A549 (cell line): ENCODE data around the gene GCG. TPM values are rescaled to one million over a fixed set of nuclear protein-coding genes. Genes with fewer than 3 reads are reported as not detected.

Experiments
- ATAC-seq, 2 experiments: fragments of 200-7000 bp in 1 of 2; fragments of >200 bp in 1 of 2; cut with Nextera tagmentation in 1 of 2; cut with Tn5 transposase in 1 of 2; 3 replicates each; pipeline versions ENCODE4 v1.8.0 to v1.9.1; 2018 to 2020; ENCODE audit warnings: mild to moderate bottlenecking in 1 of 2, moderate library complexity in 1 of 2
- CTCF ChIA-PET: fragments of 300-600 bp; sonication (Branson Sonifier 250); formaldehyde crosslinking; extraction: SDS; loops from one replicate; lab custom pipeline; 2021; ENCODE audit warnings: antibody characterized with exemption, inconsistent platforms; lab: Yijun Ruan, JAX
- POLR2A ChIA-PET: fragments of 350-600 bp; formaldehyde crosslinking; extraction: SDS; loops from one replicate; lab custom pipeline; 2021; ENCODE audit warnings: antibody characterized with exemption, inconsistent platforms; lab: Yijun Ruan, JAX
- DNase-seq, 2 experiments: peaks; one replicate each; pipeline versions ENCODE4 v3.0.0 to v3.0.0-alpha.2; 2011 to 2016; ENCODE audit warnings: low read depth in 1 of 2, low spot score in 1 of 2
- FAIRE-seq: peaks from 2 replicates; lab custom pipeline; 2011; peaks lifted over from hg19 to GRCh38; lab: Jason Lieb, UNC
- H3K27ac ChIP-seq, 2 experiments: fragments of >200 bp; sonication (Bioruptor Twin); formaldehyde crosslinking; 3 replicates each; pipeline ENCODE4 v1.5.1; 2016 to 2017
- H3K4me1 ChIP-seq: fragments of >200 bp; sonication (Bioruptor Twin); formaldehyde crosslinking; 3 replicates; pipeline ENCODE4 v1.6.1; 2016
- H3K4me2 ChIP-seq: fragments of >200 bp; sonication (Bioruptor Twin); formaldehyde crosslinking; 3 replicates; pipeline ENCODE4 v1.6.1; 2016
- H3K4me3 ChIP-seq: fragments of >200 bp; sonication (Bioruptor Twin); formaldehyde crosslinking; 3 replicates; pipeline ENCODE4 v1.5.1; 2016
- H3K9me3 ChIP-seq: fragments of >200 bp; sonication (Bioruptor Twin); formaldehyde crosslinking; 3 replicates; pipeline ENCODE4 v1.6.1; 2016
- BHLHE40 ChIP-seq: IDR thresholded peaks from 2 replicates; pipeline ENCODE4 v1.6.1; 2012; ENCODE audit warnings: low read depth, low read length, inconsistent platforms
- CHD4 ChIP-seq: fragments of 200-600 bp; sonication (generic); IDR thresholded peaks from 2 replicates; pipeline ENCODE4 v1.6.1; 2016; ENCODE audit warnings: antibody characterized with exemption, mild to moderate bottlenecking, borderline replicate concordance
- EHF ChIP-seq: fragments of 250-450 bp; sonication (Bioruptor Pico); IDR thresholded peaks from 2 replicates; pipeline ENCODE4 v1.5.0; 2020; ENCODE audit warnings: mild to moderate bottlenecking
- EHMT2 ChIP-seq: fragments of 200-600 bp; sonication (generic); IDR thresholded peaks from 2 replicates; pipeline ENCODE4 v1.6.1; 2016; ENCODE audit warnings: antibody characterized with exemption, low read depth, mild to moderate bottlenecking, moderate library complexity
- ELK1 ChIP-seq: fragments of 150-350 bp; IDR thresholded peaks from 2 replicates; pipeline ENCODE4 v1.6.1; 2014; ENCODE audit warnings: low read depth, mild to moderate bottlenecking, low read length
- EP300 ChIP-seq, 2 experiments: fragments of >200 bp; sonication (Bioruptor Twin); formaldehyde crosslinking; IDR thresholded peaks; 2 replicates in 1 of 2; 3 replicates in 1 of 2; pipeline ENCODE4 v1.6.1; 2016 to 2017
- FOSL2 ChIP-seq, 2 experiments: fragments of 450-650 bp in 1 of 2; fragments of >200 bp in 1 of 2; sonication (Bioruptor Twin) in 1 of 2; formaldehyde crosslinking; IDR thresholded peaks; 2 replicates each; pipeline versions ENCODE4 v1.5.0 to v1.6.1; 2016 to 2020; ENCODE audit warnings: mild to moderate bottlenecking in 1 of 2, moderate library complexity in 1 of 2
- HES2 ChIP-seq: fragments of >200 bp; sonication (Bioruptor Twin); formaldehyde crosslinking; IDR thresholded peaks from 2 replicates; pipeline ENCODE4 v1.6.1; 2016
- HOXA7 ChIP-seq: fragments of 250-450 bp; sonication (Bioruptor Pico); IDR thresholded peaks from 2 replicates; pipeline ENCODE4 v1.5.0; 2020; ENCODE audit warnings: mild to moderate bottlenecking, moderate library complexity
- HOXB5 ChIP-seq: fragments of 250-450 bp; sonication (Bioruptor Pico); IDR thresholded peaks from 2 replicates; pipeline ENCODE4 v1.5.0; 2020; ENCODE audit warnings: mild to moderate bottlenecking, moderate library complexity
- JUN ChIP-seq, 2 experiments: fragments of >200 bp; sonication (Bioruptor Twin); formaldehyde crosslinking; IDR thresholded peaks; 2 replicates in 1 of 2; 3 replicates in 1 of 2; pipeline ENCODE4 v1.6.1; 2016 to 2017
- JUNB ChIP-seq: fragments of >200 bp; sonication (Bioruptor Twin); formaldehyde crosslinking; IDR thresholded peaks from 2 replicates; pipeline ENCODE4 v1.6.1; 2016
- KDM1A ChIP-seq: fragments of 200-600 bp; sonication (generic); IDR thresholded peaks from 2 replicates; pipeline ENCODE4 v1.6.1; 2016; ENCODE audit warnings: low read depth, mild to moderate bottlenecking
- KDM5A ChIP-seq: fragments of 200-600 bp; sonication (generic); IDR thresholded peaks from 2 replicates; pipeline ENCODE4 v1.6.1; 2016; ENCODE audit warnings: antibody characterized with exemption, mild to moderate bottlenecking
- MYC ChIP-seq: IDR thresholded peaks from 2 replicates; pipeline ENCODE4 v1.6.1; 2012; ENCODE audit warnings: mild to moderate bottlenecking, inconsistent platforms, low read length, improper control_type of control experiment, borderline replicate concordance
- NFE2L2 ChIP-seq: fragments of 150-350 bp; conservative IDR thresholded peaks from 2 replicates; pipeline ENCODE4 v1.6.1; 2014; ENCODE audit warnings: low read length
- NR3C1 ChIP-seq: fragments of >200 bp; sonication (Bioruptor Twin); formaldehyde crosslinking; IDR thresholded peaks from 3 replicates; pipeline ENCODE4 v1.6.1; 2017
- PBX3 ChIP-seq: IDR thresholded peaks from 2 replicates; pipeline ENCODE4 v1.6.1; 2012
- POLR2AphosphoS2 ChIP-seq: conservative IDR thresholded peaks from 2 replicates; pipeline ENCODE4 v1.6.1; 2012; ENCODE audit warnings: low read length, improper control_type of control experiment, inconsistent platforms
- RARB ChIP-seq: fragments of 250-450 bp; sonication (Bioruptor Pico); IDR thresholded peaks from 2 replicates; pipeline ENCODE4 v1.8.0; 2021; ENCODE audit warnings: mild to moderate bottlenecking, moderate library complexity
- RCOR1 ChIP-seq: fragments of 150-350 bp; IDR thresholded peaks from 2 replicates; pipeline ENCODE4 v1.6.1; 2014; ENCODE audit warnings: antibody characterized with exemption, low read length, low read depth
- RNF2 ChIP-seq: fragments of 200-600 bp; sonication (generic); IDR thresholded peaks from 2 replicates; pipeline ENCODE4 v1.6.1; 2016; ENCODE audit warnings: low read depth, mild to moderate bottlenecking, antibody characterized with exemption, moderate library complexity, borderline replicate concordance
- SREBF2 ChIP-seq: fragments of 450-650 bp; IDR thresholded peaks from 2 replicates; pipeline ENCODE4 v1.6.1; 2014; ENCODE audit warnings: mild to moderate bottlenecking, moderate library complexity
- TFCP2L1 ChIP-seq: fragments of 250-450 bp; sonication (Bioruptor Pico); IDR thresholded peaks from 2 replicates; pipeline ENCODE4 v1.5.0; 2021; ENCODE audit warnings: mild to moderate bottlenecking
- TP53 ChIP-seq: fragments of 250-450 bp; sonication (Bioruptor Pico); IDR thresholded peaks from 2 replicates; pipeline ENCODE4 v1.5.0; 2021; ENCODE audit warnings: mild to moderate bottlenecking, moderate library complexity
- USF2 ChIP-seq: fragments of 450-650 bp; IDR thresholded peaks from 2 replicates; pipeline ENCODE4 v1.6.1; 2014; ENCODE audit warnings: antibody characterized with exemption
- ZFP36 ChIP-seq: fragments of 450-650 bp; IDR thresholded peaks from 2 replicates; pipeline ENCODE4 v1.6.1; 2014; ENCODE audit warnings: borderline replicate concordance; ENCODE audit not compliant: partially characterized antibody
- ZNF302 ChIP-seq: fragments of 250-450 bp; sonication (Bioruptor Pico); IDR thresholded peaks from 2 replicates; pipeline ENCODE4 v1.9.0; 2021; ENCODE audit warnings: inconsistent platforms, mild to moderate bottlenecking, moderate library complexity
- ZSCAN20 ChIP-seq: fragments of 250-450 bp; sonication (Bioruptor Pico); IDR thresholded peaks from 2 replicates; pipeline ENCODE4 v1.8.0; 2022; ENCODE audit warnings: mild to moderate bottlenecking, moderate library complexity
- WGBS: methylation state at CpG from one replicate; pipeline ENCODE4 v1.1.6; 2017; ENCODE audit errors: missing lambda C conversion rate; 5-methylcytosine and 5-hydroxymethylcytosine counted together
- polyA plus RNA-seq, 4 experiments: library from polyadenylated mRNA; depleted of rRNA in 3 of 4; stranded (reverse); fragments of >200 nt; fragmentation: RNase III in 1 of 4; extraction: RNeasy Plus Mini Kit Qiagen cat#74134 plus additional on column Dnase treatment in 1 of 4; gene quantifications; 2 replicates in 3 of 4; 3 replicates in 1 of 4; pipeline ENCODE4 v1.2.3, GENCODE V29; 2011 to 2017
- TF ChIP-seq, protein P1 (sequence below): IDR thresholded peaks from 2 replicates; pipeline ENCODE4 v1.6.1; 2012

Gene GCG
- polyA plus RNA-seq, 2 of the 4 experiments (the other 2 are of a cell fraction), result not detected

DNA sequence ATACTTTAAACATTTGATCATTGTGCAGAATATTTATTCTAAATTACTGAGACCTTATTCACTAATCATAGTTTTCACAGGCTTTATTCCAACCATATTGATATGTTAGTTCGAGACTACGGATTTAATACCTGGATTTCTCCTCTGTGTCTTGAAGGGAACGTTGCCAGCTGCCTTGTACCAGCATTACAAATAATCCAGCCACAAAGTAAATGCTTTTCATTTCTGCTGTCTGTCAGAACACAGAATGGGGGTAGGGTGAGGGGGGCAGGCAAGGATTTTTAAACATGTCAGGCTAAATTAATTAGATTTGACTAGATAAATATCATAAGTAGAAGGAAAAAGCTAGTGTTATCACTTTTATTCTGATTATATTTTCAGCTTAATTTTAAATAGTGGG, 3.1 kb downstream of the GCG start (continued):
- TF ChIP-seq EHMT2 (no peak), ZNF302 (CRISPR knock-in tag) (no peak), FOSL2 (IDR thresholded peaks at IDR 0.05) (no peak), FOSL2 (CRISPR knock-in tag; IDR thresholded peaks at IDR 0.05) (no peak), KDM1A (no peak), SREBF2 (no peak), ZFP36 (no peak), EP300 (IDR thresholded peaks at IDR 0.05) (no peak)

DNA sequence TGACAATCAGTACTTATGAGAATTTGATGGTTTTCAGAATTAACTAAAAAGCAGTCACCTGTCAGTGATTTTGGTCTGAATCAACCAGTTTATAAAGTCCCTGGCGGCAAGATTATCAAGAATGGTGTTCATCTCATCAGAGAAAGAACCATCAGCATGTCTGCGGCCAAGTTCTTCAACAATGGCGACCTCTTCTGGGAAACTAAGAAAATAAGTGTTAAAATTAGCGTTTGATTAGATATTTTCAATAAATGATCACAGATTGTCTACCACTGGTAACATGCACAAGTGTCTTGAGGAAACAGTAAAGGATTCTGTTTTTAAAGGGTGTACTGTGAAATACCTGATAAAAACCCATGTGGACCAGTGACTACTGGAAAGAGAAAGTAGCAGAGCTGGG, 8.1 kb downstream of the GCG start:
- POLR2A ChIA-PET, result no interaction called here
- WGBS, result 28% methylated on average over 4 of the region's 4 CpGs
- Histone ChIP-seq H3K4me3 (no peak overlapping the region), H3K27ac (no peak overlapping the region), H3K9me3 (no peaks in the 10 kb centered on the region), H3K4me1 (no peaks in the 10 kb centered on the region), H3K4me2 (no peak overlapping the region)
- FAIRE-seq (no peak), DNase-seq (no peak), ATAC-seq (no peak)
- TF ChIP-seq PBX3, result no peak
- no peak for TF ChIP-seq HOXB5 (CRISPR knock-in tag)
- no peak for TF ChIP-seq KDM5A
- no peak for TF ChIP-seq MYC
- TF ChIP-seq ELK1, result no peak
- TF ChIP-seq NFE2L2, result no peak
- TF ChIP-seq, protein P1, sequence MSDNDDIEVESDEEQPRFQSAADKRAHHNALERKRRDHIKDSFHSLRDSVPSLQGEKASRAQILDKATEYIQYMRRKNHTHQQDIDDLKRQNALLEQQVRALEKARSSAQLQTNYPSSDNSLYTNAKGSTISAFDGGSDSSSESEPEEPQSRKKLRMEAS, result no peak
- TF ChIP-seq HES2, result no peak
- no peak for TF ChIP-seq USF2
- no peak for TF ChIP-seq TP53 (CRISPR knock-in tag)
- no peak for TF ChIP-seq HOXA7 (CRISPR knock-in tag)
- TF ChIP-seq JUN (IDR thresholded peaks at IDR 0.05), result no peak
- no peak for TF ChIP-seq TFCP2L1
- TF ChIP-seq RCOR1, result no peak
- no peak for TF ChIP-seq EP300 (IDR thresholded peaks at IDR 0.05)
- TF ChIP-seq JUNB, result no peak
- TF ChIP-seq FOSL2 (IDR thresholded peaks at IDR 0.05), result no peak
- TF ChIP-seq FOSL2 (CRISPR knock-in tag; IDR thresholded peaks at IDR 0.05), result no peak
- TF ChIP-seq ZSCAN20 (CRISPR knock-in tag), result no peak
- TF ChIP-seq RNF2, result no peak
- CTCF ChIA-PET, result interaction anchor here (1.3 kb wide), 1 partner anchor 10 kb away, joined by 3 read pairs; no protein-coding TSS in a partner anchor

GRCh38 chr2:162138310-162138709, 13.7 kb downstream of the GCG start:
- TF ChIP-seq NR3C1, result no peak
- no peak for TF ChIP-seq POLR2AphosphoS2
- no peak for TF ChIP-seq FOSL2 (IDR thresholded peaks at IDR 0.05)
- no peak for TF ChIP-seq FOSL2 (CRISPR knock-in tag; IDR thresholded peaks at IDR 0.05)
- TF ChIP-seq MYC, result no peak
- TF ChIP-seq SREBF2, result no peak
- TF ChIP-seq RARB, result no peak
- no peak for TF ChIP-seq BHLHE40
- TF ChIP-seq EHF (CRISPR knock-in tag), result no peak
- no peak for TF ChIP-seq HOXB5 (CRISPR knock-in tag)
- no peak for TF ChIP-seq CHD4
- DNase-seq (no peak), FAIRE-seq (no peak), ATAC-seq (no peak)
- H3K27ac ChIP-seq, result no peak overlapping the region
- H3K4me2 ChIP-seq, result no peak overlapping the region
- ChIA-PET CTCF (interaction anchor here (1.6 kb wide), 1 partner anchor 15 kb away, joined by 7 read pairs; the partner anchor contains the start of gene GCG), POLR2A (no interaction called here)
- no peaks in the 10 kb centered on the region for H3K9me3 ChIP-seq
- H3K4me1 ChIP-seq, result no peaks in the 10 kb centered on the region
- H3K4me3 ChIP-seq, result no peak overlapping the region
